ENCODE measurements around the gene RBBP8. TPM values are rescaled to one million over a fixed set of nuclear protein-coding genes. Genes with fewer than 3 reads are reported as not detected.
A peak's percentile ranks its signal among the peaks of the same experiment; 100 is the strongest.

RBBP8 gene
- total RNA-seq, 1 experiment from 2014 or later, result 33.3 TPM

GRCh38 chr18:22914633-22915032 lies 18.5 kb upstream of the RBBP8 start:
- CTCF ChIA-PET, result interaction anchor here (0.5 to 1.8 kb wide), 5 partner anchors 10 to 116 kb away, joined by 3 to 7 read pairs (median 4); no protein-coding TSS in a partner anchor
- H3K27ac Mint-ChIP-seq, result peak overlapping the region; percentile 55
- POLR2A ChIA-PET, result interaction anchor here (1.1 kb wide), 1 partner anchor 19 kb away, joined by 4 read pairs; the partner anchor contains the start of gene RBBP8

More at GRCh38 chr18:22914633-22915032, 18.5 kb upstream of the RBBP8 start:
- H3K4me1 Mint-ChIP-seq, result peaks cover 51% of the 10 kb centered on the region
- H3K4me3 Mint-ChIP-seq, result peak overlapping the region; percentile 41; the same call in 1 of the 2 replicates
- DNase-seq (ENCODE audit: low spot score) (no peak), ATAC-seq (0 out of 2 replicates have a peak, but pooled peaks have one; percentile 18)
- peaks cover 14% of the 10 kb centered on the region for H3K9me3 Mint-ChIP-seq
- no peak for TF ChIP-seq CDX4 (CRISPR knock-in tag; IDR thresholded peaks at IDR 0.05; ENCODE audit: borderline replicate concordance)
- TF ChIP-seq ZNF396 (CRISPR knock-in tag; IDR thresholded peaks at IDR 0.05; ENCODE audit: borderline replicate concordance), result no peak
- TF ChIP-seq ZBTB43 (CRISPR knock-in tag; IDR thresholded peaks at IDR 0.05), result no peak
- no peak for TF ChIP-seq CREB1 (CRISPR knock-in tag; IDR thresholded peaks at IDR 0.05)
- no peak for TF ChIP-seq AFF4 (CRISPR knock-in tag; IDR thresholded peaks at IDR 0.05; ENCODE audit: borderline replicate concordance)
- TF ChIP-seq STAT6 (CRISPR knock-in tag; conservative IDR thresholded peaks at IDR 0.05; ENCODE audit: low read depth), result no peak
- no peak for TF ChIP-seq ZNF232 (CRISPR knock-in tag; IDR thresholded peaks at IDR 0.05)
- TF ChIP-seq MYBL2 (CRISPR knock-in tag; IDR thresholded peaks at IDR 0.05), result no peak
- TF ChIP-seq FOXP4 (CRISPR knock-in tag; IDR thresholded peaks at IDR 0.05), result no peak
- peaks cover 10% of the 10 kb centered on the region for H3K36me3 Mint-ChIP-seq
- H3K27me3 Mint-ChIP-seq (ENCODE audit: low read depth), result no peaks in the 10 kb centered on the region
